T47D (cell line): ENCODE results near the gene CCDC93.

ENCODE experiments used
- DNase-seq, 2 experiments: peaks; one replicate each; pipeline versions ENCODE4 v3.0.0 to v3.0.0-alpha.2; 2011 to 2012; ENCODE audit warnings: low read depth in 1 of 2, low spot score in 1 of 2
- JUND ChIP-seq: IDR thresholded peaks from 2 replicates; pipeline ENCODE4 v1.6.1; 2012; ENCODE audit warnings: low read depth
- in situ Hi-C: cut with HindIII; loops from 2 replicates; pipeline ENCODE4 v1.10.0; 2016; ENCODE audit warnings: low sequenced_read_pairs, low pct_unique_long_range_greater_than_20kb

CCDC93 gene

DNA sequence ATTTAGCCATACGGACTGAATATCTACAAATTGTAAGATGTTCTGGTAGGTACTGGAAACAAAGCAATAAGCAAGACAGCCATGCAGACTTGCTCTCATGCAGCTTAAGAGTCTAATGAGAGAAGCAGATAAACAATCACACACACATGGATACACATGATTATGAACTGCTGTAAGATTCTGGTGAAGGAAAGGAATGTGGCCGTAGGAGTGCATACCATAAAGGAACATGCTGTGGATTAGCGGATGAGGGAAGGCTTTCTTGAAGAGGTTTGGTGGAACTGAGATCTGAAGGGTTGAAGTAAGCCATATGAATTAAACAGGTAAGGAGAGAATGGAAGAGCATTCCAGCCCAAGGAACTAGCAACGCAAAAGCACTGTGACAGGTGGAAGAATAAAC lies 13.8 kb downstream of the CCDC93 start:
- in situ Hi-C loops = no loop called here
- no peak for DNase-seq
- no peak for TF ChIP-seq JUND

DNA sequence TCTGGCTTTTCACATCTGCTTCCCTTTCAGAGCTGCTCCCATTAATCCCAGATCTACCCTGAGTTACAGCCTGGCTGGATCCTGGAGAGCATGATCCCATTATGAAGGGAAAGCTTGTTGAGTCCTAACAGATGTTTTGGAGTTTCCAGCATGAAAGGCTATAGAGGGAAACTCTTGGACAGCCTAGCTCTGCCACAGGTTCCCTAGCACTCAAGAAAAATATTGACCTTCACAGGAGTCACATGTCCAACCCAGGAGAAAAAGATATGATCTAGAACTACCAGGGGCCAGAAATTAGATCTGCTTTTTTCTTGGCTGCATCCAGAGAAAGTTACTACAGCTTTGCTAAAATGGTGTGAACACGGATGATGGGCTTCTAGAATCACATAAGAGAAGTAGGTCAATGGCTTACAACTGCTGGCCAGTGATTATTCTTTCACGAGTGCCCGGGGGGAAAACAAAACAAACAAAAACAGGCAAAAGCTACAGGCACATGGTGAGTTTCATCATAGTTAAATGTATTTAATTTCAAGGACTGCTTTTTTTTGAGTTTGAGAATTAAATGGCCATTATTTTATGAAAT lies 15.9 kb downstream of the CCDC93 start:
- in situ Hi-C loops = no loop called here
- DNase-seq = no peak
- no peak for TF ChIP-seq JUND

DNA sequence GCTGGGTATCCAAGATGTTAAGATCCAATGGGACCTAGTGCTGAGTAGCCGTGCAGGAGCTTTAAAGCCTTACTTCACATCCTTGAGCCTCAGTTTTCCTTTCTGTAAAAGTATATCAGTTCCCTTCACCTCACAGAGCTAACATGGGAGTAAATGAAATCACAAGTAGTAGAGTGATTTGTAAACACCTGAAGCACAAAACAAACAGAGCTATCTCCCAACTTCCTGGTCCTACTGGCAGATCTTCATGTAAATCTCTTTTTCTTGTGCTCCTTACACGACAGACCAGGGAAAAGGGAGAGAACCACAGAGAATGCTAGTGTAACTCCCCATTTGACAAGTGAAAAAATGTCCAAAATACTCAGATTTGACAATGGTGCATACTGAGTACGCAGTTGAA lies 17.3 kb downstream of the CCDC93 start:
- TF ChIP-seq JUND = no peak

DNA sequence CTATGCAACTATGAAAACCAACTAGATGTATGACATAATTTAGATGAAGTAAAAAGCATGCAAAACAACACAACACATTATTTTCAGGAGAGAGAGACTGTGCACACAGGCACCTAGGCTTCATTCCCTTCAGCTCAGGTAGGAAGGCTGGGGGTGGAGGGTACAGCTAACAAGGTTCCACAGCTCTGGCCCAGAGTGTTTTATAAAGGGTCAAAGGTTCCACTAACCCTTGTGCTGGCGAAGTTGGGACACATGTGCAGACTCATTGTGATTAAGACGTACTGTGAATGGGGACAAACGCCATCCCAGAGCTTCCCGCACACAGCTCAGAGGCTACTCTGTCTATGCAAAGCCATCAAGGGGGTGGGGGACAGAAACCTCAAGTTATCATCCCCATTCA lies 19.1 kb downstream of the CCDC93 start:
- in situ Hi-C loops = no loop called here
- no peak for TF ChIP-seq JUND
- no peak for DNase-seq

More for the DNA sequence above, 17.3 kb downstream of the CCDC93 start:
- in situ Hi-C loops = no loop called here
- DNase-seq = no peak

DNA sequence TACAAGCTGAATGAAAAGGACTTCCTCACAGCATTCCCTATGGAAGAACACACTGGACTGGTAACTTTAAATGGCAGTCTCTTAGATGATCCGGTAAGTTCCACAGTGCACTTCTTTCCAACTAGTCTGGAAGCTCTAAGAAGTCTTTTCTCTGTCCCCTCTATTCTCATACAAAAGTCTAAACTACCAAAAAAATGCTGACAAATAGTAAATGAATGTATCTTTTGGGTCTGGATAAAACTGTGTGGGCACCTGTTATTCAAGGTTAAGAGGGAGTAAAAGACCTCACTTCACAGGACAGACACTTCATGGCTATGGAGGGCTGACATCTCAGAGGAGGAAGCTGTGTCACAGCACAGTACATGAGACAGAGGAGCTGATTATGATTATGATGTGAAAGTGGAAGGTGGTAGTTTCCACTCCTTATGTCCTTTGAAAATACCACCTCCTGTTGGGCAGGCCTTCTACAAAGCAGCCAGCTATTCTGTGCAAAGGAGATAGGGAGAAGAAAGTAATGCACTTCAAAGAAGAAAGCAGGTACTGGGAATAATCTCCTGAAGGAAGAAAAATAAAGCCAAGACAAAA lies 23.9 kb downstream of the CCDC93 start:
- DNase-seq = no peak
- in situ Hi-C loops = no loop called here
- no peak for TF ChIP-seq JUND

DNA sequence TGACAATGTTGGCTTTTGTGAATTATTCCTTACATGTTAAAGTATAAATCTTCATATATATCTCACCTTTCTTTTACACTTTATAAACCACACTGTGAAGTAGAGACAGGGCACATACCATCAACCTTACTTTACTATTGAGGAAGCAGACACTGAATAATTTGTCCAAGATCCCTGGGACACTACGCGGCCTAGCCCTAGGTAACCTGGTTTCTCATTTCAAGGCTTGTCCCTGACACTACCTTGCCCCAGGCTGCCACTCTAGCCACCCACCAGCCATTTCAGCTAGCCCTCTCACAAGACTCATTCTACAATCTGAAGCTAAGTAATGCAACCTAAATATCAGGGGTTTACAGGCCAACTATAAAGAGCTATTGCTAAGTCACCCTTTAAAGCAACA lies 26.7 kb downstream of the CCDC93 start:
- in situ Hi-C loops = no loop called here
- no peak for DNase-seq
- no peak for TF ChIP-seq JUND

DNA sequence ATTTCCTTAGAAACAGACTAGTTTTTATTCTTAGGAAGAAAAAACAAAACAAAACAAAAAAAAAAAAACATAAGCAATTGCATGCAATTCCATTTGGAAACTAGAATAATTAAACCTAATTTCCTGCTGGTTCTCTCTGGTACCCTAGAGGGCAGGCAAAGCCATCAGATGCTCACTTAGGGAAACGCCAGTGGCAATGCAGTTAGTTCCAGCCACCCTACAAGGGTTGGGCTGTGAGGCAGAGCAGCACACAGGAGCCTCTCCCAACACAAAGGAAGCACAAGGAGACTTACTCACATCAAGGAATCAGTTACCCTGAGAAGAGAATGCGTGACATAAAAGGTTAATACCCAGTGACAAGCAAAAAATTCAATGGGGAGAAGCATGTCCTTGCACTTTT lies 28.8 kb downstream of the CCDC93 start:
- no peak for TF ChIP-seq JUND
- in situ Hi-C loops = no loop called here
- DNase-seq = no peak

DNA sequence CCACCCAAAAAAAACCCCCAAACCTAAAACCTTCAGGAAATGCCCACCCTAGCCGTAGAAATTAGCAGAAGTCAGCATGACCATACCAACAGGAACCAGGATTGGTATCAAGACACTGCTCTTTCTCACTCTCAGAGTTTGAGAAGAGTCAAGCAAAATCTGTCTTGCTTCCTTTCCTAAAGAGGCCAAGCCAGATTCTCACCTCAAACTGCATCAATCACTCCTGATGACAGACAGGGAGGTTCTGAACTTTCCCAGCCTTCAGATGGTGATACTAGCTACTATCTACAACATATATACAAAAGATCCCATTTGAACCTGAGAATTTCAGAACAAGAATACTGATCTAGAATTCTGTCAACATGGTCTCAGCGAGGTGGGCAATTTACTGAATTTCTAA lies 29.7 kb downstream of the CCDC93 start:
- no peak for TF ChIP-seq JUND
- DNase-seq = no peak
- in situ Hi-C loops = no loop called here

DNA sequence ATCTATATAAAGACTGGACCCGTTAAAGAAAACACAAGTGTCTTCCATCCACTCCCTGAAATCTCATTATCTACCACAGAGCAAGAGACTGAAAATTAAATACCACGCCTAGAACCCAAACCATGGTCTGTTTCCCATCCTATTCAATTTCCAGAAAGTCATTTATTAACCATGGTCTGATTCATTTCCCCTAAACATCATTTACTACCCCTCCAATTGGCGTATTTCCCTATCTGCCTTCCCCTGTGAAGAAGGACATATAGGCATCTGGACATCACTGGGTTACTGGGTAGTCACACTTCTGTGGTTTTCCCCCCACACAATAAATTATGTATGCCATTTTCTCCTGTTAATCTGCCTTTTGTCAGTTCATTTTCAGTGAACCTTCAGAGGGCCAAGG lies 30.8 kb downstream of the CCDC93 start:
- in situ Hi-C loops = no loop called here
- no peak for DNase-seq
- TF ChIP-seq JUND = no peak

DNA sequence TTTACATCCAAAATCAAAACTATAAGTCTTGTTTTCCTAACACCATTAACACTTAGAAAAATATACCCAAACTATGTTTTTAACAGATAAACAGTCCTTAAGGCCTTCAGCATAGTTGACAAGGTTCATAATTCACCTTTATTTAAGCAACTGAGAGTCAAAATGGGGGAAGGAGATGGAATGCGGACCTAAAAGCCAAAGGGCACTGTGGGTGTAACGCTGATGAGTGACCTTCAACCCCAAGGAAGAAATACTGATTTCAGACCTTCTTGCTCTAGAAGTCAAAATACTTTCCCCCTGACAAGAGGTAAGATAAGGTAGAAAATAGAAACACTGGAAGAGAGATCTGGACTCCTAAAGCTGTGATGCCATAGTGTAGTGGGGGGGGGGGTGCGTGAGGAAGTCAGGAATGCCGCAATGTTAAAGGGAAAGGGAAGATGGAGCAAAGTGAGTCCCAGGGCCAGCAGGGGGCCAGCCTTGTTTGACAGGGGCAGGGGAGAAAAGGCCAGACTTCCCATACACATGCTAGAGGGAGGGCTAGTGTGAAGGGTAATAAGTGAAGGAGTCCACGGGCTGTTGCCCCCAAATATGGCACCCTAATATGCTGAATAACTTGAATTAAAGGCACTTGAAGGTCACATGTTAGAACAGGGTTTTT lies 31.4 kb downstream of the CCDC93 start:
- no peak for TF ChIP-seq JUND
- no peak for DNase-seq
- in situ Hi-C loops = no loop called here

DNA sequence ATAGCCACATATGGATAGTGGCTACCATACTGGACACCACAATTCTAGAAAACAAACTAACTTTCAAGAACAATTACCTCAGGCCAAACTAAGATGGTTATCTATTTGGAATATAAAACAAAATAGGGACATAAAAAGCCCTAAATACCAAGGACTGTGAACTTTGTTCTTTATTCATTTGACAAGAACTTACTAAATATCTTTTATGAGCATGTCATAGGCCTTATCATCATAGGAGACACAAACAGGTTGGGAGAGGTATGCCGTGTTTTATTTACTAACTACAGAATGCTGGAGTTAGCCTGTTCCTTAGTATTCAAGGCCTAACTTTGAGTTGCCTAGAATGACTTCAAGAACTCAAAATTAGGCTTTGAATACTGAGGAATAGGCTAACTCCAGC lies 32.1 kb downstream of the CCDC93 start:
- no peak for TF ChIP-seq JUND
- DNase-seq = no peak
- in situ Hi-C loops = no loop called here

DNA sequence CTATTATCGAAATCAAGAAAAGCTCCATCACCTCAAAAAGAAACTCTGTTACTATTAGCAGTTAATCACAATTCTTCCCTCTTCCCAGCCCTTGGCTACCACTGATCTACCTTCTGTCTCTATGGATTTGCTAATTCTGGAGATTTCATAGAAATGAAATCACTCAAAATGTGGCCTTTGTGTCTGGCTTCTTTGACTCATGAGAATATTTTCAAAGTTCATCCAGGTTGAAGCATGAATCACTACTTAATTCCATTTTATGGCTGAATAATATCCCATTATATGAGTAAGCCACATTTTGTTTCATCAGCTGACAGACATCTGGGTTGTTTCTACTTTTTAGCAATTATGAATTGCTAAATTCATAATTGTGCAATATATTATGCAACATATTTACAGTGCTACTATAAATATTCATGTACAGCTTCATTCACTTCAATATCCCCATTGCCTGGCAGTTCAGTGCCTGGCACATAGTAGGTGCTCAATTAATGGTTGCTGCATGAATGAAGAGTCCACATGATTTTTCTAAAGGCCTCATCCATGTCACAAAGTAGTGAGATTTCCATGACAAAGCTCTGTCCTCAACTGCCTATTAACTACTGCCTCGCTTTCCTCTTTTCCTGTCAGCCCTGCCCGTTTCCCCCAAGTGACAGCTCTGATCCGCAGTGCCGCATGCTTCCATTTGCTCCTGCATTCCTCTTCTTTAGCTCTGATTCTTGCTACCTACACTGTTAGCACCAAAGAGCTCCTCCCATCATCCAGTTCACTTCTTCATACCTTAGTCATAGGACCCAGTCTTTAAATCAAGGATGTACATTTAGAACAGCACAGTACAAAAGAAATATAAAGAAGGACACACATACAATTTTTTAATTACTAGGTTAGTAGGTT lies 32.8 kb downstream of the CCDC93 start:
- no peak for TF ChIP-seq JUND
- in situ Hi-C loops = no loop called here

More for the DNA sequence above, 32.8 kb downstream of the CCDC93 start:
- DNase-seq = no peak
